Measurements from ENCODE around the gene IL1RL1. TPM values are rescaled to one million over a fixed set of nuclear protein-coding genes. Genes with fewer than 3 reads are reported as not detected.

The IL1RL1 gene
- total RNA-seq, 1 experiment from 2014 or later: 0.15 TPM

- TF ChIP-seq SIN3A (IDR thresholded peaks at IDR 0.05; ENCODE audit: borderline replicate concordance, insufficient read depth, low read depth, low read length): no peak
- TF ChIP-seq CTCF (IDR thresholded peaks at IDR 0.05): no peak
- TF ChIP-seq REST (IDR thresholded peaks at IDR 0.05; ENCODE audit: insufficient read depth in 1 of 2, low read depth in 2 of 2, low read length in 1 of 2): no peak
- TF ChIP-seq POLR2AphosphoS5 (IDR thresholded peaks at IDR 0.05; ENCODE audit: low read depth, low read length): no peak
- TF ChIP-seq TCF7L2 (IDR thresholded peaks at IDR 0.05; ENCODE audit: low read depth, low read length): no peak
- ATAC-seq (no peak), DNase-seq (ENCODE audit: low read depth, low spot score) (no peak)
- peaks cover 11% of the 10 kb centered on the region for H3K27me3 ChIP-seq (ENCODE audit: control insufficient read depth, insufficient read depth, low read length)
- intact Hi-C loops (cut with micrococcal nuclease; ENCODE audit: unreplicated experiment) (loop anchor here (5.0 kb wide), 1 partner anchor 107 kb away; no protein-coding TSS in a partner anchor), in situ Hi-C loops (cut with HindIII; ENCODE audit: low pct_unique_long_range_greater_than_20kb, low sequenced_read_pairs) (no loop called here)
- H3K9me3 ChIP-seq (ENCODE audit: control insufficient read depth, insufficient read depth, low read depth, low read length): no peaks in the 10 kb centered on the region
- H3K27ac ChIP-seq (ENCODE audit: low read length): no peak overlapping the region
- BruUV-seq (replicated peaks): no TSS peak
- no peak overlapping the region for H3K4me3 ChIP-seq (ENCODE audit: low read depth in 2 of 2, low read length in 2 of 2)
- ChIA-PET CTCF (no interaction called here), POLR2A (no interaction called here)
- H3K36me3 ChIP-seq (ENCODE audit: control insufficient read depth, insufficient read depth, low read length): no peaks in the 10 kb centered on the region
- no peaks in the 10 kb centered on the region for H3K4me1 ChIP-seq (ENCODE audit: control insufficient read depth, insufficient read depth, low read length)
Observed at GRCh38 chr2:102359527-102359926, 48.2 kb downstream of the IL1RL1 start.

GRCh38 chr2:102361632-102362241 lies 50.4 kb downstream of the IL1RL1 start:
- intact Hi-C loops (cut with micrococcal nuclease; ENCODE audit: unreplicated experiment): no loop called here
- ChIA-PET CTCF (no interaction called here), POLR2A (no interaction called here)
- in situ Hi-C loops (cut with HindIII; ENCODE audit: low pct_unique_long_range_greater_than_20kb, low sequenced_read_pairs): no loop called here
- Histone ChIP-seq H3K27ac (ENCODE audit: low read length) (no peak overlapping the region), H3K27me3 (ENCODE audit: control insufficient read depth, insufficient read depth, low read length) (peaks cover 3% of the 10 kb centered on the region), H3K4me1 (ENCODE audit: control insufficient read depth, insufficient read depth, low read length) (no peaks in the 10 kb centered on the region), H3K4me3 (ENCODE audit: low read depth in 2 of 2, low read length in 2 of 2) (no peak overlapping the region), H3K9me3 (ENCODE audit: control insufficient read depth, insufficient read depth, low read depth, low read length) (0 out of 2 replicates have a peak, but pooled peaks cover 5% of the 10 kb centered on the region), H3K36me3 (ENCODE audit: control insufficient read depth, insufficient read depth, low read length) (no peaks in the 10 kb centered on the region)
- DNase-seq (ENCODE audit: low read depth, low spot score): no peak
- TF ChIP-seq CTCF (IDR thresholded peaks at IDR 0.05) (no peak), POLR2AphosphoS5 (IDR thresholded peaks at IDR 0.05; ENCODE audit: low read depth, low read length) (no peak), REST (IDR thresholded peaks at IDR 0.05; ENCODE audit: insufficient read depth in 1 of 2, low read depth in 2 of 2, low read length in 1 of 2) (no peak), TCF7L2 (IDR thresholded peaks at IDR 0.05; ENCODE audit: low read depth, low read length) (no peak), SIN3A (IDR thresholded peaks at IDR 0.05; ENCODE audit: borderline replicate concordance, insufficient read depth, low read depth, low read length) (no peak)
- BruUV-seq (replicated peaks): no TSS peak
- ATAC-seq: no peak

Data from Panc1 (cell line).